B cell (primary cell): ENCODE measurements around the gene ZFP57. TPM values are rescaled to one million over a fixed set of nuclear protein-coding genes. Genes with fewer than 3 reads are reported as not detected.

Source experiments
- ATAC-seq: fragments of 200-7000 bp; cut with Tn5 transposase; one replicate; pipeline ENCODE4 v1.10.0; 2021; ENCODE audit warnings: low read depth, mild to moderate bottlenecking, moderate number of reproducible peaks, moderate library complexity
- CTCF ChIA-PET: fragments of 350-600 bp; sonication (Branson Sonifier 250); formaldehyde crosslinking; loops from one replicate; lab custom pipeline; 2021; ENCODE audit warnings: antibody characterized with exemption, inconsistent platforms; lab: Charles Lee
- POLR2A ChIA-PET: fragments of 350-600 bp; sonication (Branson Sonifier 250); formaldehyde crosslinking; loops from one replicate; lab custom pipeline; 2021; ENCODE audit warnings: antibody characterized with exemption; lab: Charles Lee
- DNase-seq: peaks from one replicate; pipeline ENCODE4 v3.0.0; 2013
- H2AFZ ChIP-seq: 2 replicates; pipeline ENCODE4 v1.6.1; 2012; ENCODE audit warnings: mild to moderate bottlenecking, low read depth, low read length; ENCODE audit not compliant: insufficient read depth, poor library complexity, severe bottlenecking
- H3K27ac ChIP-seq, 2 donors: 1 replicate in 1 of 2; 2 replicates in 1 of 2; pipeline ENCODE4 v1.5.1; 2012 to 2013; ENCODE audit warnings: low read length in 2 of 2, mild to moderate bottlenecking in 2 of 2, moderate library complexity in 1 of 2
- H3K27me3 ChIP-seq, 4 experiments: fragments of 200-600 bp in 1 of 4; sonication (generic) in 1 of 4; replicated peaks in 1 of 4; 1 replicate in 2 of 4; 2 replicates in 2 of 4; pipeline versions ENCODE4 v1.6.1 to v1.7.0; 2013 to 2016; ENCODE audit warnings: low read length in 3 of 4, mild to moderate bottlenecking in 2 of 4, mixed read lengths in 1 of 4, moderate library complexity in 1 of 4; ENCODE audit not compliant: insufficient read depth in 4 of 4, control insufficient read depth in 3 of 4; ENCODE audit errors: control extremely low read depth in 1 of 4
- H3K36me3 ChIP-seq, 2 experiments: replicated peaks in 1 of 2; 1 replicate in 1 of 2; 2 replicates in 1 of 2; pipeline versions ENCODE4 v1.6.1 to v1.7.1; 2013; ENCODE audit warnings: low read length in 1 of 2; ENCODE audit not compliant: insufficient read depth in 2 of 2, control insufficient read depth in 1 of 2; ENCODE audit errors: control extremely low read depth in 1 of 2, extremely low read depth in 1 of 2
- H3K4me1 ChIP-seq, 2 donors: fragments of 200-600 bp in 1 of 2; sonication (generic) in 1 of 2; 1 replicate in 1 of 2; 2 replicates in 1 of 2; pipeline versions ENCODE4 v1.5.1 to v1.6.1; 2013 to 2017; ENCODE audit warnings: low read length in 2 of 2; ENCODE audit not compliant: control insufficient read depth in 2 of 2, insufficient read depth in 2 of 2
- H3K4me2 ChIP-seq: replicated peaks from 2 replicates; pipeline ENCODE3; 2012; ENCODE audit warnings: mild to moderate bottlenecking, low read depth, low read length; ENCODE audit not compliant: poor library complexity, severe bottlenecking
- H3K4me3 ChIP-seq, 5 experiments: fragments of 200-600 bp in 1 of 5; sonication (generic) in 1 of 5; 1 replicate in 3 of 5; 2 replicates in 2 of 5; pipeline versions ENCODE4 v1.5.1 to v1.7.0; 2011 to 2016; ENCODE audit warnings: low read length in 4 of 5, mild to moderate bottlenecking in 4 of 5, low read depth in 2 of 5, control low read depth in 1 of 5, moderate library complexity in 1 of 5; ENCODE audit not compliant: insufficient read depth in 1 of 5; ENCODE audit errors: control extremely low read depth in 1 of 5, extremely low read depth in 1 of 5
- H3K79me2 ChIP-seq: fragments of 200-600 bp; sonication (generic); one replicate; pipeline ENCODE4 v1.6.0; 2016; ENCODE audit warnings: low read length; ENCODE audit not compliant: control insufficient read depth, insufficient read depth
- H3K9ac ChIP-seq: fragments of 200-600 bp; sonication (generic); 2 replicates; pipeline ENCODE4 v1.6.1; 2017; ENCODE audit warnings: mild to moderate bottlenecking, low read length, moderate library complexity
- H3K9me3 ChIP-seq, 3 donors: one replicate each; pipeline versions ENCODE4 v1.6.1 to v1.7.1; 2013; ENCODE audit warnings: low read length in 2 of 3; ENCODE audit not compliant: control insufficient read depth in 2 of 3, insufficient read depth in 1 of 3; ENCODE audit errors: control extremely low read depth in 1 of 3
- H4K20me1 ChIP-seq: 2 replicates; pipeline ENCODE4 v1.6.0; 2012; ENCODE audit warnings: mild to moderate bottlenecking, low read length; ENCODE audit not compliant: insufficient read depth, control insufficient read depth, poor library complexity, severe bottlenecking
- H3K27ac Mint-ChIP-seq: one replicate; pipeline ENCODE4 v1.8.0; 2021; ENCODE audit warnings: mixed read lengths
- H3K27me3 Mint-ChIP-seq: one replicate; pipeline ENCODE4 v1.8.0; 2021; ENCODE audit warnings: mixed read lengths
- H3K4me1 Mint-ChIP-seq: one replicate; pipeline ENCODE4 v1.8.0; 2021; ENCODE audit warnings: mixed read lengths
- H3K4me3 Mint-ChIP-seq: one replicate; pipeline ENCODE4 v1.8.0; 2021; ENCODE audit warnings: mixed read lengths
- H3K9me3 Mint-ChIP-seq: one replicate; pipeline ENCODE4 v1.8.0; 2022; ENCODE audit warnings: mixed read lengths; ENCODE audit not compliant: insufficient read depth
- EZH2 ChIP-seq: IDR thresholded peaks from 2 replicates; pipeline ENCODE4 v1.6.1; 2012; ENCODE audit warnings: borderline replicate concordance, low read depth, mild to moderate bottlenecking, moderate library complexity, low read length; ENCODE audit not compliant: insufficient read depth, poor library complexity, severe bottlenecking
- WGBS: methylation state at CpG from one replicate; pipeline ENCODE4 v1.1.5; 2013; ENCODE audit warnings: missing lambda C conversion rate; ENCODE audit not compliant: insufficient coverage; 5-methylcytosine and 5-hydroxymethylcytosine counted together
- intact Hi-C: fragments of 100-400 bp; cut with micrococcal nuclease; formaldehyde crosslinking; loops from one replicate; pipeline ENCODE4 v1.10.0; 2022
- polyA plus RNA-seq: library from polyadenylated mRNA; depleted of rRNA; stranded (reverse); fragments of >200 nt; gene quantifications from 2 replicates; pipeline ENCODE4 v1.2.3, GENCODE V29; 2012
- total RNA-seq, 2 donors: library from RNA; stranded (reverse); fragments of 120-200 nt in 1 of 2; gene quantifications; 1 replicate in 1 of 2; 2 replicates in 1 of 2; pipeline versions ENCODE4 v1.2.3 to v1.2.4, GENCODE V29; 2013 to 2022
- TF ChIP-seq, protein P1 (sequence below): fragments of 200-600 bp; IDR thresholded peaks from one replicate; pipeline ENCODE4 v1.8.0; 2022; ENCODE audit warnings: antibody characterized with exemption, mild to moderate bottlenecking

ZFP57 gene
- total and polyA plus RNA-seq, 2 donors (not counting 1 experiment from before 2014, with no cell fraction given), result 0.39 to 5.0 TPM

GRCh38 chr6:29637247-29637646 is 43.7 kb downstream of the ZFP57 start:
- Mint-ChIP-seq H3K4me1 (peaks cover 38% of the 10 kb centered on the region), H3K27ac (no peak overlapping the region), H3K27me3 (no peaks in the 10 kb centered on the region), H3K9me3 (no peaks in the 10 kb centered on the region), H3K4me3 (no peak overlapping the region)
- TF ChIP-seq, protein P1, sequence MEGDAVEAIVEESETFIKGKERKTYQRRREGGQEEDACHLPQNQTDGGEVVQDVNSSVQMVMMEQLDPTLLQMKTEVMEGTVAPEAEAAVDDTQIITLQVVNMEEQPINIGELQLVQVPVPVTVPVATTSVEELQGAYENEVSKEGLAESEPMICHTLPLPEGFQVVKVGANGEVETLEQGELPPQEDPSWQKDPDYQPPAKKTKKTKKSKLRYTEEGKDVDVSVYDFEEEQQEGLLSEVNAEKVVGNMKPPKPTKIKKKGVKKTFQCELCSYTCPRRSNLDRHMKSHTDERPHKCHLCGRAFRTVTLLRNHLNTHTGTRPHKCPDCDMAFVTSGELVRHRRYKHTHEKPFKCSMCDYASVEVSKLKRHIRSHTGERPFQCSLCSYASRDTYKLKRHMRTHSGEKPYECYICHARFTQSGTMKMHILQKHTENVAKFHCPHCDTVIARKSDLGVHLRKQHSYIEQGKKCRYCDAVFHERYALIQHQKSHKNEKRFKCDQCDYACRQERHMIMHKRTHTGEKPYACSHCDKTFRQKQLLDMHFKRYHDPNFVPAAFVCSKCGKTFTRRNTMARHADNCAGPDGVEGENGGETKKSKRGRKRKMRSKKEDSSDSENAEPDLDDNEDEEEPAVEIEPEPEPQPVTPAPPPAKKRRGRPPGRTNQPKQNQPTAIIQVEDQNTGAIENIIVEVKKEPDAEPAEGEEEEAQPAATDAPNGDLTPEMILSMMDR, result no peak
- TF ChIP-seq EZH2, result no peak
- no peak for DNase-seq
- ATAC-seq, result no peak
- no peak overlapping the region for H3K27ac ChIP-seq
- no peaks in the 10 kb centered on the region for H4K20me1 ChIP-seq
- no peak overlapping the region for H3K9ac ChIP-seq
- no peaks in the 10 kb centered on the region for H3K9me3 ChIP-seq
- CTCF ChIA-PET, result interaction anchor here (1.6 to 8.8 kb wide), 2 partner anchors 10 to 15 kb away, joined by 4 to 137 read pairs; no protein-coding TSS in a partner anchor
- WGBS, result 95% methylated on average over 4 of the region's 9 CpGs
- H3K4me3 ChIP-seq, result no peak overlapping the region
- no peak overlapping the region for H2AFZ ChIP-seq
- H3K36me3 ChIP-seq, result no peaks in the 10 kb centered on the region
- H3K27me3 ChIP-seq, result no peaks in the 10 kb centered on the region
- H3K4me2 ChIP-seq, result no peak overlapping the region
- POLR2A ChIA-PET, result interaction anchor here (1.3 kb wide), 1 partner anchor 16 kb away, joined by 3 read pairs; no protein-coding TSS in a partner anchor
- peaks cover 15 to 32% of the 10 kb centered on the region in 2 donors for H3K4me1 ChIP-seq
- peaks cover 9% of the 10 kb centered on the region for H3K79me2 ChIP-seq
- intact Hi-C loops, result no loop called here

DNA sequence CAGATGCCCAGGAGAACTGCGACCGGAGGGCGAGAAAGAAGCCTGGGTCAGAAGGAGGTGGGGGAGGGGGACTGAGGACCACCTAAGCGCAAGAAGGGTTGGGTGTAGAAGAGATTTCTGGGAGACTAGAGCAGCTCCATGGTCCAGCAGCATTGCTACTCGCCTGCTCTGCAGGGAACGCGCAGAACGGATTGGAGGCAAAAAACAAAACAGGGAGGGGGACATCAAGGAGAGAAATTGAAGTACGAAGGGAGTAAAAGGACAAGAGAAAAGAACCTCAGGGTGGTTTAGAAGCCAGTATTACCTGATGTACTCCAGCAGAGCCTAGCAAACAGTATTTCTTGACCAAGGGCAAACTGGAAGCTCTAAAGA is 47.4 kb downstream of the ZFP57 start:
- Histone ChIP-seq H3K9me3 (no peaks in the 10 kb centered on the region), H3K79me2 (peaks cover 15% of the 10 kb centered on the region), H3K27ac (peak overlapping the region; percentile 70 to 86), H3K27me3 (no peaks in the 10 kb centered on the region), H3K9ac (peak overlapping the region; percentile 91), H3K36me3 (peaks cover 0 to 6% of the 10 kb centered on the region in 2 experiments), H4K20me1 (peaks cover 22% of the 10 kb centered on the region), H3K4me3 (peak overlapping the region; percentile 45 to 96 (median 93)), H3K4me2 (peak overlapping the region; percentile 98), H2AFZ (peak overlapping the region; percentile 98), H3K4me1 (peaks cover 33 to 58% of the 10 kb centered on the region in 2 donors)
- POLR2A ChIA-PET, result interaction anchor here (1.0 to 3.1 kb wide), 5 partner anchors 10 to 116 kb away, joined by 3 to 30 read pairs (median 6); no protein-coding TSS in a partner anchor
- ATAC-seq (peak; percentile 0), DNase-seq (peak; percentile 53)
- CTCF ChIA-PET, result interaction anchor here (0.5 to 13.5 kb wide), 5 partner anchors 11 to 880 kb away, joined by 3 to 226 read pairs (median 4); no protein-coding TSS in a partner anchor
- H3K4me3 Mint-ChIP-seq, result peak overlapping the region; percentile 94
- peak overlapping the region; percentile 99 for H3K27ac Mint-ChIP-seq
- no peaks in the 10 kb centered on the region for H3K27me3 Mint-ChIP-seq
- no peak for TF ChIP-seq EZH2
- TF ChIP-seq, protein P1, result no peak
- peaks cover 65% of the 10 kb centered on the region for H3K4me1 Mint-ChIP-seq
- intact Hi-C loops, result loop anchor here (1.0 kb wide), 1 partner anchor 16 kb away; no protein-coding TSS in a partner anchor
- 20% methylated on average over 7 of the region's 9 CpGs for WGBS
- H3K9me3 Mint-ChIP-seq, result no peaks in the 10 kb centered on the region
